HepG2 (cell line): Measurements from ENCODE around the gene TRIM36. TPM values are rescaled to one million over a fixed set of nuclear protein-coding genes. Genes with fewer than 3 reads are reported as not detected.

Experiments used
- ATF7 ChIP-seq, 2 experiments: fragments of 450-650 bp in 1 of 2; sonication (generic) in 1 of 2; formaldehyde crosslinking in 1 of 2; IDR thresholded peaks; 2 replicates each; pipeline versions ENCODE4 v1.4.0 to v1.6.1; 2016 to 2020; ENCODE audit warnings: antibody characterized with exemption in 1 of 2, mild to moderate bottlenecking in 1 of 2, missing genetic modification reagents in 1 of 2
- DDIT3 ChIP-seq: sonication (generic); formaldehyde crosslinking; IDR thresholded peaks from 2 replicates; pipeline ENCODE4 v1.4.0; 2020; ENCODE audit warnings: mild to moderate bottlenecking, missing genetic modification reagents
- EED ChIP-seq: sonication (generic); formaldehyde crosslinking; IDR thresholded peaks from 2 replicates; pipeline ENCODE4 v1.5.0; 2020; ENCODE audit warnings: mild to moderate bottlenecking, missing genetic modification reagents
- KAT7 ChIP-seq: IDR thresholded peaks from 2 replicates; pipeline ENCODE4 v1.6.1; 2018; ENCODE audit warnings: borderline replicate concordance, missing compliant biosample characterization
- KDM2A ChIP-seq: sonication (generic); formaldehyde crosslinking; IDR thresholded peaks from 2 replicates; pipeline ENCODE4 v1.4.0; 2020; ENCODE audit warnings: low read depth, missing genetic modification reagents, borderline replicate concordance
- MIER3 ChIP-seq: IDR thresholded peaks from 2 replicates; pipeline ENCODE4 v1.6.1; 2016; ENCODE audit warnings: missing compliant biosample characterization, borderline replicate concordance
- NFYB ChIP-seq: sonication (generic); formaldehyde crosslinking; IDR thresholded peaks from 2 replicates; pipeline ENCODE4 v1.4.0; 2020; ENCODE audit warnings: missing genetic modification reagents
- NR2F2 ChIP-seq: IDR thresholded peaks from 2 replicates; pipeline ENCODE4 v1.6.1; 2012; ENCODE audit warnings: low read depth, inconsistent platforms, borderline replicate concordance
- PHF20 ChIP-seq: sonication (generic); formaldehyde crosslinking; IDR thresholded peaks from 2 replicates; pipeline ENCODE4 v1.5.0; 2020; ENCODE audit warnings: mild to moderate bottlenecking, missing genetic modification reagents
- RBFOX2 ChIP-seq: fragments of 200-400 bp; formaldehyde crosslinking; IDR thresholded peaks from 2 replicates; pipeline ENCODE4 v1.6.1; 2017; ENCODE audit warnings: low read depth, mild to moderate bottlenecking, low read length
- REPIN1 ChIP-seq: sonication (generic); formaldehyde crosslinking; IDR thresholded peaks from 2 replicates; pipeline ENCODE4 v1.8.0; 2022; ENCODE audit warnings: missing genetic modification reagents, low read depth, mild to moderate bottlenecking, borderline replicate concordance
- RXRA ChIP-seq: sonication (generic); formaldehyde crosslinking; IDR thresholded peaks from 2 replicates; pipeline ENCODE4 v1.5.1; 2020; ENCODE audit warnings: missing genetic modification reagents
- SIX4 ChIP-seq: sonication (generic); formaldehyde crosslinking; IDR thresholded peaks from 2 replicates; pipeline ENCODE4 v1.4.0; 2020; ENCODE audit warnings: missing genetic modification reagents
- TBX3 ChIP-seq: fragments of 450-650 bp; IDR thresholded peaks from 2 replicates; pipeline ENCODE4 v1.6.1; 2017; ENCODE audit warnings: antibody characterized with exemption, mild to moderate bottlenecking, inconsistent platforms, borderline replicate concordance
- TGIF2 ChIP-seq: IDR thresholded peaks from 2 replicates; pipeline ENCODE4 v1.6.1; 2016; ENCODE audit warnings: control low read depth, missing compliant biosample characterization
- ZFP37 ChIP-seq: sonication (generic); formaldehyde crosslinking; IDR thresholded peaks from 2 replicates; pipeline ENCODE4 v1.4.0; 2020; ENCODE audit warnings: missing genetic modification reagents, borderline replicate concordance
- ZNF251 ChIP-seq: sonication (generic); formaldehyde crosslinking; IDR thresholded peaks from 2 replicates; pipeline ENCODE4 v1.9.0; 2021; ENCODE audit warnings: mild to moderate bottlenecking, missing genetic modification reagents
- ZNF569 ChIP-seq: sonication (generic); formaldehyde crosslinking; IDR thresholded peaks from 2 replicates; pipeline ENCODE4 v1.5.0; 2020; ENCODE audit warnings: mild to moderate bottlenecking, missing genetic modification reagents, moderate library complexity, borderline replicate concordance
- polyA plus RNA-seq, 8 experiments: library from polyadenylated mRNA; depleted of rRNA in 3 of 8; stranded (reverse) in 7 of 8; unstranded in 1 of 8; fragments of >200 nt; fragmentation: Illumina TruSeq in 4 of 8; extraction: Trizol in 4 of 8; gene quantifications; 2 replicates each; pipeline versions ENCODE4 v1.2.1 to v1.2.3, GENCODE V29; 2011 to 2016; ENCODE audit warnings: low read depth in 4 of 8, missing spikeins in 1 of 8, mixed read lengths in 1 of 8; ENCODE audit not compliant: insufficient read depth in 1 of 8
- total RNA-seq, 5 experiments: library from RNA; depleted of rRNA; stranded (reverse); fragments of >200 nt; fragmentation: Illumina TruSeq; extraction: Trizol; gene quantifications; 2 replicates each; pipeline ENCODE4 v1.2.3, GENCODE V29; 2016; ENCODE audit warnings: low read depth in 1 of 5
- TF ChIP-seq, protein P1 (sequence below): sonication (generic); formaldehyde crosslinking; IDR thresholded peaks from 2 replicates; pipeline ENCODE4 v1.4.0; 2020; ENCODE audit warnings: missing genetic modification reagents, borderline replicate concordance
- TF ChIP-seq, protein P2 (sequence below): IDR thresholded peaks from 2 replicates; pipeline ENCODE4 v1.6.1; 2016; ENCODE audit warnings: missing compliant biosample characterization, missing genetic modification reagents, borderline replicate concordance
- TF ChIP-seq, protein P3 (sequence below): sonication (generic); formaldehyde crosslinking; conservative IDR thresholded peaks from 2 replicates; pipeline ENCODE4 v1.8.0; 2022; ENCODE audit warnings: mild to moderate bottlenecking, moderate library complexity, missing genetic modification reagents
- TF ChIP-seq, protein P4 (sequence below): sonication (generic); formaldehyde crosslinking; IDR thresholded peaks from 2 replicates; pipeline ENCODE4 v1.4.0; 2020; ENCODE audit warnings: mild to moderate bottlenecking, missing genetic modification reagents

The TRIM36 gene
- total and polyA plus RNA-seq, 2 of the 13 experiments (the other 11 are each of a cell fraction or from before 2014, with no cell fraction given): 1.7 to 2.4 TPM

GRCh38 chr5:115169487-115170133 is at the start of gene TRIM36 (continued):
- 0 out of 2 replicates have a peak, but pooled peaks have one; percentile 68 for TF ChIP-seq RXRA
- TF ChIP-seq ATF7 (IDR thresholded peaks at IDR 0.05): no peak
- TF ChIP-seq ATF7 (CRISPR knock-in tag; IDR thresholded peaks at IDR 0.05): no peak
- TF ChIP-seq ZNF251 (CRISPR knock-in tag): no peak
- TF ChIP-seq SIX4: no peak
- TF ChIP-seq RBFOX2: peak; percentile 58
- peak; percentile 40; the same call in 1 of the 2 replicates for TF ChIP-seq KAT7 (CRISPR knock-in tag)
- TF ChIP-seq, protein P1, sequence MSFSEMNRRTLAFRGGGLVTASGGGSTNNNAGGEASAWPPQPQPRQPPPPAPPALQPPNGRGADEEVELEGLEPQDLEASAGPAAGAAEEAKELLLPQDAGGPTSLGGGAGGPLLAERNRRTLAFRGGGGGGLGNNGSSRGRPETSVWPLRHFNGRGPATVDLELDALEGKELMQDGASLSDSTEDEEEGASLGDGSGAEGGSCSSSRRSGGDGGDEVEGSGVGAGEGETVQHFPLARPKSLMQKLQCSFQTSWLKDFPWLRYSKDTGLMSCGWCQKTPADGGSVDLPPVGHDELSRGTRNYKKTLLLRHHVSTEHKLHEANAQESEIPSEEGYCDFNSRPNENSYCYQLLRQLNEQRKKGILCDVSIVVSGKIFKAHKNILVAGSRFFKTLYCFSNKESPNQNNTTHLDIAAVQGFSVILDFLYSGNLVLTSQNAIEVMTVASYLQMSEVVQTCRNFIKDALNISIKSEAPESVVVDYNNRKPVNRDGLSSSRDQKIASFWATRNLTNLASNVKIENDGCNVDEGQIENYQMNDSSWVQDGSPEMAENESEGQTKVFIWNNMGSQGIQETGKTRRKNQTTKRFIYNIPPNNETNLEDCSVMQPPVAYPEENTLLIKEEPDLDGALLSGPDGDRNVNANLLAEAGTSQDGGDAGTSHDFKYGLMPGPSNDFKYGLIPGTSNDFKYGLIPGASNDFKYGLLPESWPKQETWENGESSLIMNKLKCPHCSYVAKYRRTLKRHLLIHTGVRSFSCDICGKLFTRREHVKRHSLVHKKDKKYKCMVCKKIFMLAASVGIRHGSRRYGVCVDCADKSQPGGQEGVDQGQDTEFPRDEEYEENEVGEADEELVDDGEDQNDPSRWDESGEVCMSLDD (CRISPR knock-in tag): no peak
- peak; percentile 91 for TF ChIP-seq EED
- TF ChIP-seq NR2F2: no peak
- TF ChIP-seq, protein P2, sequence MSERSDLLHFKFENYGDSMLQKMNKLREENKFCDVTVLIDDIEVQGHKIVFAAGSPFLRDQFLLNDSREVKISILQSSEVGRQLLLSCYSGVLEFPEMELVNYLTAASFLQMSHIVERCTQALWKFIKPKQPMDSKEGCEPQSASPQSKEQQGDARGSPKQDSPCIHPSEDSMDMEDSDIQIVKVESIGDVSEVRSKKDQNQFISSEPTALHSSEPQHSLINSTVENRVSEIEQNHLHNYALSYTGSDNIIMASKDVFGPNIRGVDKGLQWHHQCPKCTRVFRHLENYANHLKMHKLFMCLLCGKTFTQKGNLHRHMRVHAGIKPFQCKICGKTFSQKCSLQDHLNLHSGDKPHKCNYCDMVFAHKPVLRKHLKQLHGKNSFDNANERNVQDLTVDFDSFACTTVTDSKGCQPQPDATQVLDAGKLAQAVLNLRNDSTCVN (CRISPR knock-in tag): no peak
- TF ChIP-seq DDIT3 (CRISPR knock-in tag): no peak
- TF ChIP-seq MIER3 (CRISPR knock-in tag): peak; percentile 25; the same call in 1 of the 2 replicates
- TF ChIP-seq, protein P3, sequence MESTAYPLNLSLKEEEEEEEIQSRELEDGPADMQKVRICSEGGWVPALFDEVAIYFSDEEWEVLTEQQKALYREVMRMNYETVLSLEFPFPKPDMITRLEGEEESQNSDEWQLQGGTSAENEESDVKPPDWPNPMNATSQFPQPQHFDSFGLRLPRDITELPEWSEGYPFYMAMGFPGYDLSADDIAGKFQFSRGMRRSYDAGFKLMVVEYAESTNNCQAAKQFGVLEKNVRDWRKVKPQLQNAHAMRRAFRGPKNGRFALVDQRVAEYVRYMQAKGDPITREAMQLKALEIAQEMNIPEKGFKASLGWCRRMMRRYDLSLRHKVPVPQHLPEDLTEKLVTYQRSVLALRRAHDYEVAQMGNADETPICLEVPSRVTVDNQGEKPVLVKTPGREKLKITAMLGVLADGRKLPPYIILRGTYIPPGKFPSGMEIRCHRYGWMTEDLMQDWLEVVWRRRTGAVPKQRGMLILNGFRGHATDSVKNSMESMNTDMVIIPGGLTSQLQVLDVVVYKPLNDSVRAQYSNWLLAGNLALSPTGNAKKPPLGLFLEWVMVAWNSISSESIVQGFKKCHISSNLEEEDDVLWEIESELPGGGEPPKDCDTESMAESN (CRISPR knock-in tag): peak; percentile 69
- 0 out of 2 replicates have a peak, but pooled peaks have one; percentile 29 for TF ChIP-seq TGIF2 (CRISPR knock-in tag)
- peak; percentile 86 for TF ChIP-seq REPIN1 (CRISPR knock-in tag)
- peak; percentile 49; the same call in 1 of the 2 replicates for TF ChIP-seq TBX3
- TF ChIP-seq ZNF569 (CRISPR knock-in tag): no peak
- peak; percentile 82 for TF ChIP-seq KDM2A (CRISPR knock-in tag)
- no peak; the same call in 1 of the 2 replicates for TF ChIP-seq ZFP37 (CRISPR knock-in tag)
- no peak for TF ChIP-seq NFYB
- TF ChIP-seq, protein P4, sequence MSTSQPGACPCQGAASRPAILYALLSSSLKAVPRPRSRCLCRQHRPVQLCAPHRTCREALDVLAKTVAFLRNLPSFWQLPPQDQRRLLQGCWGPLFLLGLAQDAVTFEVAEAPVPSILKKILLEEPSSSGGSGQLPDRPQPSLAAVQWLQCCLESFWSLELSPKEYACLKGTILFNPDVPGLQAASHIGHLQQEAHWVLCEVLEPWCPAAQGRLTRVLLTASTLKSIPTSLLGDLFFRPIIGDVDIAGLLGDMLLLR (CRISPR knock-in tag): no peak
- no peak for TF ChIP-seq PHF20 (CRISPR knock-in tag)
